ENCODE measurements around the gene C1QTNF8. TPM values are rescaled to one million over a fixed set of nuclear protein-coding genes. Genes with fewer than 3 reads are reported as not detected.

The C1QTNF8 gene
- total RNA-seq, 1 donor from 2014 or later: not detected

GRCh38 chr16:1133271-1133670 is 37.2 kb upstream of the C1QTNF8 start:
- H3K9me3 Mint-ChIP-seq: no peaks in the 10 kb centered on the region
- intact Hi-C loops (cut with micrococcal nuclease): no loop called here
- DNase-seq: no peak
- H3K36me3 Mint-ChIP-seq (ENCODE audit: low read depth): no peaks in the 10 kb centered on the region
- no peak overlapping the region for H3K27ac Mint-ChIP-seq
- no peaks in the 10 kb centered on the region for H3K4me1 Mint-ChIP-seq
- H3K4me3 Mint-ChIP-seq: no peak overlapping the region
- H3K27me3 Mint-ChIP-seq: no peaks in the 10 kb centered on the region

GRCh38 chr16:1132431-1132830 is 36.4 kb upstream of the C1QTNF8 start:
- H3K4me1 Mint-ChIP-seq: no peaks in the 10 kb centered on the region
- DNase-seq: no peak
- no peaks in the 10 kb centered on the region for H3K36me3 Mint-ChIP-seq (ENCODE audit: low read depth)

GRCh38 chr16:1131378-1131994 is 35.4 kb upstream of the C1QTNF8 start:
- Mint-ChIP-seq H3K36me3 (ENCODE audit: low read depth) (no peaks in the 10 kb centered on the region), H3K4me1 (no peaks in the 10 kb centered on the region), H3K4me3 (no peak overlapping the region), H3K9me3 (no peaks in the 10 kb centered on the region), H3K27me3 (no peaks in the 10 kb centered on the region), H3K27ac (no peak overlapping the region)
- no peak for DNase-seq
- intact Hi-C loops (cut with micrococcal nuclease): no loop called here

More at GRCh38 chr16:1132431-1132830, 36.4 kb upstream of the C1QTNF8 start:
- no peak overlapping the region for H3K27ac Mint-ChIP-seq
- no peaks in the 10 kb centered on the region for H3K9me3 Mint-ChIP-seq
- no peak overlapping the region for H3K4me3 Mint-ChIP-seq
- intact Hi-C loops (cut with micrococcal nuclease): no loop called here
- H3K27me3 Mint-ChIP-seq: no peaks in the 10 kb centered on the region

- no peaks in the 10 kb centered on the region for H3K4me1 Mint-ChIP-seq
- H3K9me3 Mint-ChIP-seq: no peaks in the 10 kb centered on the region
- H3K36me3 Mint-ChIP-seq (ENCODE audit: low read depth): no peaks in the 10 kb centered on the region
- intact Hi-C loops (cut with micrococcal nuclease): no loop called here
- H3K4me3 Mint-ChIP-seq: no peak overlapping the region
- no peak for DNase-seq
- H3K27me3 Mint-ChIP-seq: no peaks in the 10 kb centered on the region
- H3K27ac Mint-ChIP-seq: no peak overlapping the region
Observed at GRCh38 chr16:1130382-1130781, 34.3 kb upstream of the C1QTNF8 start.

- DNase-seq: no peak
- intact Hi-C loops (cut with micrococcal nuclease): no loop called here
Observed at GRCh38 chr16:1129106-1129960, 33.3 kb upstream of the C1QTNF8 start.

GRCh38 chr16:1127971-1128715 is 32.1 kb upstream of the C1QTNF8 start:
- no peak for DNase-seq
- Mint-ChIP-seq H3K27ac (no peak overlapping the region), H3K4me1 (no peaks in the 10 kb centered on the region), H3K36me3 (ENCODE audit: low read depth) (no peaks in the 10 kb centered on the region), H3K4me3 (no peak overlapping the region), H3K27me3 (no peaks in the 10 kb centered on the region), H3K9me3 (no peaks in the 10 kb centered on the region)
- intact Hi-C loops (cut with micrococcal nuclease): no loop called here

More at GRCh38 chr16:1129106-1129960, 33.3 kb upstream of the C1QTNF8 start:
- H3K4me3 Mint-ChIP-seq: no peak overlapping the region
- no peaks in the 10 kb centered on the region for H3K36me3 Mint-ChIP-seq (ENCODE audit: low read depth)
- no peak overlapping the region for H3K27ac Mint-ChIP-seq
- no peaks in the 10 kb centered on the region for H3K9me3 Mint-ChIP-seq
- no peaks in the 10 kb centered on the region for H3K27me3 Mint-ChIP-seq
- no peaks in the 10 kb centered on the region for H3K4me1 Mint-ChIP-seq

GRCh38 chr16:1127101-1127500 is 31.1 kb upstream of the C1QTNF8 start:
- intact Hi-C loops (cut with micrococcal nuclease): no loop called here
- no peak for DNase-seq
- no peaks in the 10 kb centered on the region for H3K27me3 Mint-ChIP-seq
- H3K4me3 Mint-ChIP-seq: no peak overlapping the region
- H3K27ac Mint-ChIP-seq: no peak overlapping the region
- no peaks in the 10 kb centered on the region for H3K4me1 Mint-ChIP-seq
- H3K9me3 Mint-ChIP-seq: no peaks in the 10 kb centered on the region
- H3K36me3 Mint-ChIP-seq (ENCODE audit: low read depth): no peaks in the 10 kb centered on the region

- intact Hi-C loops (cut with micrococcal nuclease): no loop called here
- DNase-seq: no peak
- H3K27me3 Mint-ChIP-seq: no peaks in the 10 kb centered on the region
- H3K4me3 Mint-ChIP-seq: no peak overlapping the region
- no peaks in the 10 kb centered on the region for H3K4me1 Mint-ChIP-seq
- no peaks in the 10 kb centered on the region for H3K36me3 Mint-ChIP-seq (ENCODE audit: low read depth)
- no peaks in the 10 kb centered on the region for H3K9me3 Mint-ChIP-seq
- H3K27ac Mint-ChIP-seq: no peak overlapping the region
Observed at GRCh38 chr16:1126586-1126985, 30.5 kb upstream of the C1QTNF8 start.

- no peaks in the 10 kb centered on the region for H3K4me1 Mint-ChIP-seq
- no peaks in the 10 kb centered on the region for H3K9me3 Mint-ChIP-seq
- no peak overlapping the region for H3K4me3 Mint-ChIP-seq
- no peak for DNase-seq
- no peaks in the 10 kb centered on the region for H3K27me3 Mint-ChIP-seq
- intact Hi-C loops (cut with micrococcal nuclease): no loop called here
- no peak overlapping the region for H3K27ac Mint-ChIP-seq
- no peaks in the 10 kb centered on the region for H3K36me3 Mint-ChIP-seq (ENCODE audit: low read depth)
Observed at GRCh38 chr16:1126044-1126443, 30.0 kb upstream of the C1QTNF8 start.

GRCh38 chr16:1125471-1125870 is 29.4 kb upstream of the C1QTNF8 start:
- intact Hi-C loops (cut with micrococcal nuclease): no loop called here
- Mint-ChIP-seq H3K9me3 (no peaks in the 10 kb centered on the region), H3K4me3 (no peak overlapping the region), H3K36me3 (ENCODE audit: low read depth) (no peaks in the 10 kb centered on the region), H3K27ac (no peak overlapping the region), H3K27me3 (no peaks in the 10 kb centered on the region), H3K4me1 (no peaks in the 10 kb centered on the region)
- peak; percentile 72 for DNase-seq

- intact Hi-C loops (cut with micrococcal nuclease): no loop called here
- DNase-seq: no peak
- Mint-ChIP-seq H3K9me3 (no peaks in the 10 kb centered on the region), H3K27ac (no peak overlapping the region), H3K4me1 (no peaks in the 10 kb centered on the region), H3K27me3 (no peaks in the 10 kb centered on the region), H3K36me3 (ENCODE audit: low read depth) (no peaks in the 10 kb centered on the region), H3K4me3 (no peak overlapping the region)
Observed at GRCh38 chr16:1124795-1125194, 28.8 kb upstream of the C1QTNF8 start.

- intact Hi-C loops (cut with micrococcal nuclease): no loop called here
- Mint-ChIP-seq H3K27ac (no peak overlapping the region), H3K9me3 (no peaks in the 10 kb centered on the region), H3K4me1 (no peaks in the 10 kb centered on the region), H3K4me3 (no peak overlapping the region), H3K36me3 (ENCODE audit: low read depth) (no peaks in the 10 kb centered on the region), H3K27me3 (no peaks in the 10 kb centered on the region)
- no peak for DNase-seq
Observed at GRCh38 chr16:1124291-1124690, 28.2 kb upstream of the C1QTNF8 start.

GRCh38 chr16:1123525-1124230 is 27.6 kb upstream of the C1QTNF8 start:
- no peaks in the 10 kb centered on the region for H3K4me1 Mint-ChIP-seq

GRCh38 chr16:1122398-1122765 is 26.3 kb upstream of the C1QTNF8 start:
- Mint-ChIP-seq H3K9me3 (no peaks in the 10 kb centered on the region), H3K36me3 (ENCODE audit: low read depth) (no peaks in the 10 kb centered on the region), H3K27ac (no peak overlapping the region), H3K27me3 (no peaks in the 10 kb centered on the region), H3K4me3 (no peak overlapping the region), H3K4me1 (no peaks in the 10 kb centered on the region)
- intact Hi-C loops (cut with micrococcal nuclease): no loop called here
- no peak for DNase-seq

More at GRCh38 chr16:1123525-1124230, 27.6 kb upstream of the C1QTNF8 start:
- H3K4me3 Mint-ChIP-seq: no peak overlapping the region
- no peaks in the 10 kb centered on the region for H3K36me3 Mint-ChIP-seq (ENCODE audit: low read depth)
- no peaks in the 10 kb centered on the region for H3K27me3 Mint-ChIP-seq
- H3K9me3 Mint-ChIP-seq: no peaks in the 10 kb centered on the region
- intact Hi-C loops (cut with micrococcal nuclease): no loop called here
- H3K27ac Mint-ChIP-seq: no peak overlapping the region
- no peak for DNase-seq
